Thymus (tissue), 11 donors: Measurements from ENCODE around the gene PCGF5. TPM values are rescaled to one million over a fixed set of nuclear protein-coding genes. Genes with fewer than 3 reads are reported as not detected.
"Not testable (repeated sequence)": the region's sequence is repeated elsewhere in the genome, so short reads cannot be mapped to it uniquely, and the experiment has no call there.

ENCODE experiments used
- DNase-seq, 9 donors: peaks; one replicate each; pipeline ENCODE4 v3.0.0-alpha.2; 2013; ENCODE audit warnings: low spot score in 9 of 9, low read depth in 6 of 9, missing footprints in 1 of 9
- H3K27ac ChIP-seq, 2 donors: one replicate each; pipeline ENCODE4 v1.5.1; 2013; ENCODE audit warnings: control low read depth in 1 of 2, low read depth in 1 of 2, low read length in 1 of 2, mild to moderate bottlenecking in 1 of 2, moderate library complexity in 1 of 2
- H3K27me3 ChIP-seq, 2 donors: one replicate each; pipeline ENCODE4 v1.5.1; 2013; ENCODE audit warnings: low read length in 1 of 2; ENCODE audit not compliant: control insufficient read depth in 2 of 2, insufficient read depth in 1 of 2
- H3K36me3 ChIP-seq, 2 donors: one replicate each; pipeline ENCODE4 v1.5.1; 2013; ENCODE audit warnings: low read length in 1 of 2, mild to moderate bottlenecking in 1 of 2, moderate library complexity in 1 of 2; ENCODE audit not compliant: control insufficient read depth in 2 of 2, insufficient read depth in 2 of 2
- H3K4me1 ChIP-seq, 2 donors: one replicate each; pipeline ENCODE4 v1.5.1; 2013; ENCODE audit warnings: low read length in 2 of 2; ENCODE audit not compliant: control insufficient read depth in 2 of 2, insufficient read depth in 2 of 2
- H3K4me3 ChIP-seq, 2 donors: one replicate each; pipeline ENCODE4 v1.5.1; 2013; ENCODE audit warnings: low read length in 2 of 2, control low read depth in 1 of 2, mild to moderate bottlenecking in 1 of 2
- H3K9me3 ChIP-seq, 2 donors: one replicate each; pipeline ENCODE4 v1.5.1; 2013; ENCODE audit warnings: low read length in 1 of 2, mild to moderate bottlenecking in 1 of 2; ENCODE audit not compliant: control insufficient read depth in 2 of 2, insufficient read depth in 1 of 2
- WGBS: extraction: QIAGEN DNeasy Blood & Tissue Kit; methylation state at CpG from one replicate; pipeline ENCODE4 v1.1.7; 2013; 5-methylcytosine and 5-hydroxymethylcytosine counted together
- polyA plus RNA-seq: library from polyadenylated mRNA; stranded (reverse); fragments of 200-250 nt; gene quantifications from one replicate; pipeline ENCODE4 v1.2.3, GENCODE V29; 2013
- total RNA-seq: library from RNA; stranded (reverse); fragments of 120-200 nt; gene quantifications from one replicate; pipeline ENCODE4 v1.2.4, GENCODE V29; 2013
- donor health status: healthy.

The PCGF5 gene
- total and polyA plus RNA-seq, 2 donors = 29.9 to 37.5 TPM

DNA sequence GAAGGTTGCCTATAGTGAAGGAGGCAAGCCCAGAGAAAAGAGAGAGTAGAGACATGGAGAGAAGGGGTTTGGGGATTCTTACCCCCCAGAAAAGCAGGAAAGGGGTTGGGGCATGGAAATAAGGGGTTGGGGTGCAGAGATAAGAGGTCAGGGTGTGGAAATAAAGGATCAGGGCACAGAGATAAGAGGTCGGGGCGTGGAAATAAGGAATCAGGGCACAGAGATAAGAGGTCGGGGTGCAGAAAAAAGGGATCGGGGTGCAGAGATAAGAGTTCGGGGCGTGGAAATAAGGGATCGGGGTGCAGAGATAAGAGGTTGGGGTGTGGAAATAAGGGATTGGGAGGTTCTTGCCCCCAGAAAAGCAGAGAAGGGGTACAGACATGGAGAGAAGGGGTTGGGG is 85.5 kb downstream of the PCGF5 start:
- WGBS = 89% methylated on average over 7 of the region's 7 CpGs
- H3K9me3 ChIP-seq = not testable (repeated sequence)

DNA sequence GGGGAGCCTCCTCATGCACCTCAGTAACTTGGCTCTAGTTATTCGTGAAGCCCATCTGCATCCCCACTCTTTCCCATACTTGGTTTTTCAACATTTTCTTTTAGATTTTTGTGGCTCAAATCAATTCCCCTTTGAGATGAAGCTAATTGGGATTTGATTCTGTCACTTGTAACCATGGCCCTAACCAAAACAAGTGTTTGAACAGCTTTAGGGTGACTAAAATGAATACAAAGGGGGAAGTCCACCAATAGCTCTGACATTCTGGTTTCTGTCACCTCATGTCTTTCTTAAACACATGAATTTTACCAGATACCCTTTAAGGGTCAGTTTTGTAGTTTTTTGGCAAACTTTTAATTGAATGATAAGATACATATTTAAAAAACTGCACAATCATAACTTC is 87.0 kb downstream of the PCGF5 start:
- H3K4me3 ChIP-seq = no peak overlapping the region
- DNase-seq = no peak
- no peaks in the 10 kb centered on the region for H3K4me1 ChIP-seq
- H3K27ac ChIP-seq = no peak overlapping the region
- H3K27me3 ChIP-seq = no peaks in the 10 kb centered on the region
- H3K36me3 ChIP-seq = no peaks in the 10 kb centered on the region
- no peaks in the 10 kb centered on the region for H3K9me3 ChIP-seq
- WGBS = 93% methylated on average over 1 of the region's 1 CpG

More for the DNA sequence above, 85.5 kb downstream of the PCGF5 start:
- H3K4me3 ChIP-seq, H3K27me3 ChIP-seq, H3K27ac ChIP-seq, H3K4me1 ChIP-seq, H3K36me3 ChIP-seq, DNase-seq: not testable (repeated sequence)

DNA sequence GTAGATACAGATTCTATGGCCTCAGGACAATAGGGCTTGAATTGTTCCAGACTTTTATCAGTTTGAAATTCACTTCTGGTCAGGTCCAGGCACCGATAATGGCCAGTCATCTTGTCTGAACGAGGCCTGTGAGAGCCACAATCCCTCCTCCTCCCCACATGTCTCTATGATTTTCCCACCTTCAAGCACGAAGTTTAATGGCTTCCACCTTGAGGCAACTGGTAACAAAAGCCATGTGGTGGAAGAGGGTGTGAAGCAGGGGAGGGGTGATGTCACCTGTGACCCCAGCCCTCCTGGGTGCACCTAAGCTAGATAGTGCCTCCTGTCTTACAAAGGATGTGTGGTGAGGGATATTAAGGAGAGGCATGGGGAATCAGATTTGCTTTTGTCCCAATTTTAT is 89.2 kb downstream of the PCGF5 start:
- WGBS = 90% methylated on average over 3 of the region's 3 CpGs
- Histone ChIP-seq H3K27ac (no peak overlapping the region), H3K9me3 (no peaks in the 10 kb centered on the region), H3K27me3 (no peaks in the 10 kb centered on the region), H3K4me3 (no peak overlapping the region), H3K4me1 (no peaks in the 10 kb centered on the region), H3K36me3 (no peaks in the 10 kb centered on the region)
- DNase-seq = no peak

DNA sequence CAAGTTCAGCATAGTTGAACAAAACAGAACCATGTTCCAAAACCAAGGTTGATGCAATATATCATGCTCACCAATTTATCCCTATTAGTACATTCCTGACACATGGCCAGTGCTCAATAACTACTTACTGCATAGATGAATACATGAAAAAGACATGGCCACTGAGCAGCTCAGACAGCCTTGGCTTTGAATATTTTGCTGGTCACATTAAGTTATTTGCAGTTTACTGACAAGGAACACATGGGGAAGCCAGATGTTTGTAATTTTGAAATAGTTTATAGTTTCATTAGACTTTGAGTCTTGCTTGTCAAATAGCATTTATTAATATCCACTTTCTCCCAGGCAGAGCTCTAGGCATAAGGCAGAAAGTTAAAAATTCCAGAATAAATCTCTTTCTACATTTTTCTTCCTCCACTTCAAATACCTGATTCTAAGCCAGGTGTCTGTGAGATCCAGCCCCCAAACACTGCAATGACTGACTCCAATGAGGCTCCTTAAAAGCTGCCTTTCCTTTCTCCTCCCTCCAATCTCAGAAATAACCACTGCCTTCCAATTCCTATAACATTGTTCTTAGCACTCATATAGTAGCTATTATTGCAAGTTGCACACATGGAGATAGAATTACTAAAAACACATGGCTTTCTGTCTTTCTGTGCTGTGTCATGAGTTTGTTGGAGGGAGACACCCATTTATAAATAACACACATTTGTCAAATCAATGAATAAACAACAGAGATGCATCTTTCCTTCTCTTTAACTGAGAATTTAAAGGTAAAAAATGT is 91.3 kb downstream of the PCGF5 start:
- no peaks in the 10 kb centered on the region for H3K4me1 ChIP-seq
- H3K36me3 ChIP-seq = no peaks in the 10 kb centered on the region
- DNase-seq = no peak
- no peak overlapping the region for H3K27ac ChIP-seq
- H3K27me3 ChIP-seq = no peaks in the 10 kb centered on the region
- no peaks in the 10 kb centered on the region for H3K9me3 ChIP-seq
- no peak overlapping the region for H3K4me3 ChIP-seq

DNA sequence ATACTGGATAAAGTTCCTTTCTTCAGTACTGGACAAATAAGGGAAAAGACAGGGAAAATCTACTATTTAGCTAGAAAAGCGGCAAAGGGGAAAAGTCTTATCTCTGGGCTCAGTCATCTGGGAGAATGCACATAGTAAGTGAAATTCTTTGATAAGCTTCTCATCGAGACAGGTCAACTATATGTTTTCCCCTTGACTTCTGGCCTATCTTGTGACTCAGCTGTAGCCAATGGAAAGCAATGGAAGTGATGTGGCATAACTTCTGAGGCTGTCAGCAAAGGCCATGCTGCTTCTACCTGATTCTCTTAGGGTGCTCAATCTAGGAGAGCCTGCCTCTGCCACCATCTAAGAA is 91.9 kb downstream of the PCGF5 start:
- no peaks in the 10 kb centered on the region for H3K36me3 ChIP-seq
- H3K27ac ChIP-seq = no peak overlapping the region
- no peaks in the 10 kb centered on the region for H3K4me1 ChIP-seq
- H3K4me3 ChIP-seq = no peak overlapping the region
- no peak for DNase-seq
- no peaks in the 10 kb centered on the region for H3K27me3 ChIP-seq
- 95% methylated on average over 2 of the region's 2 CpGs for WGBS
- H3K9me3 ChIP-seq = no peaks in the 10 kb centered on the region

DNA sequence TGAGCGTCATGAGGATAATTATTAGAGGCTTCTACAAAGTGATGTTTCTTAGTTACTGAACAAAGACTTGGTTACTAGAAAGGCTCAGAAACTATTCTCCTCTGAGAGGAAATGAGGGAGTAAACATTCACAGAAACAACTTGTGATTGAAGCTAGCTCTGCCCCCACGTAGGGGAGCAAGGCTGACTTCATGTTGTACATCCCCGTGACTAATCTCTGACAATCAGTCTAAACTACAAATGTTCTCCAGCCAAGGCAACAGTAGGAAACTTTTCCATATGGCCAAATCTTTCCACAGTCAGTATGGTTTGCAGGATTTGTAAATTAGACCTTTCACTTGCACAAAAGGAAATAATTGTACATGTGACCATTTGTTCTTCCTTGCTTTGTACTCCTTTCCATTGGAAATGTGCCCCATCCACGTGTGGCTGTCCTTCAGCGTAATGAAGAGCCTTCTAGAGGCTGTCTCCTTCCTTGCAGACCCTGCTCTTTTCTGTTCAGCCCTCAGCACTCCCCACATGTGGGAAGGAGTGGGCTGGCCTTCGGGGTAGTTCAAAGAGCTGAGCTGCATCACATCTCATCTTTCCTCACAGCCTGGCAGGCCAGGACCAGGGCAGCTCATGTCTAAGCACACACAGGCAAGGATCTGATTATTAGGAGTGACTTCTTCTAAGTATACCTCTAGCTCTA is 93.5 kb downstream of the PCGF5 start:
- no peaks in the 10 kb centered on the region for H3K4me1 ChIP-seq
- H3K36me3 ChIP-seq = no peaks in the 10 kb centered on the region
- H3K4me3 ChIP-seq = no peak overlapping the region
- 82% methylated on average over 6 of the region's 6 CpGs for WGBS
- DNase-seq = no peak
- no peaks in the 10 kb centered on the region for H3K27me3 ChIP-seq
- no peak overlapping the region for H3K27ac ChIP-seq
- no peaks in the 10 kb centered on the region for H3K9me3 ChIP-seq

DNA sequence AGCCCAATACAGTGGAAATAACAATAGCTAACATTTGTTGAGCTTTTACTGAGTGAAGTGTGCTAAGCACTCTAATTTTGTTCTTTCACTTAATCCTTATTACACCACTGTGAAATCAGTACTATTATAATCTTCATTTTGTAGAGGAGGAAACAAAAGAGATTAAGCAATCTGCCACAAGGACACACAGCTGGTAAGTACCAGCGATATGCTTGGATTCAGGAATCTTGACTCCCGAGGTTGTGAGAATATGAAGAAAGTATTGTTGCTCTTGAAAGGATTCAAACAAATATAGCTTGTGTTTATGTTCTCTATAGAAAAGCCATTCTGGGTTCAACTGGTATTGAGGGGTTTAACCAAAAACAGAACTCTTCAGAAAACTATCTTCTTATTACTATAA is 96.0 kb downstream of the PCGF5 start:
- Histone ChIP-seq H3K4me1 (no peaks in the 10 kb centered on the region), H3K36me3 (no peaks in the 10 kb centered on the region), H3K9me3 (no peaks in the 10 kb centered on the region), H3K27me3 (no peaks in the 10 kb centered on the region), H3K4me3 (no peak overlapping the region), H3K27ac (no peak overlapping the region)
- no peak for DNase-seq
- 96% methylated on average over 2 of the region's 2 CpGs for WGBS

DNA sequence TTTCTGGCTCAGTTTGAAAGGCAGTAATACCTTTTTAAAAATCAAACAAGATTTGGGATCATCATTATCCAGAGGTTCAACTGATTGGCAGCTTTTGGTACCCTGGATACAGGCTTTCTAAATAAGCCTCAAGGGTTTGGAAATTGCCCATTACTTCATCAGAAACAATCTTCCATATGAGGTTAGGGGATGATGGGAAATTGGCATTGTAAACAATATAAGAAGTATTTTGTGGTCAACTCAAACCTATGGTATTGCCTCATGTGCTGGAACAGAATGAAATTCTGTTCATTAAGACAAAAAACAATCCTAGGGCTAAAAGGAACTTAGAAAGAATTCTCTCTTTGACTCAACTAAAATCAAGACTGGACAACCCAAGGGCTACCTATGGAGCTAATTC is 97.1 kb downstream of the PCGF5 start:
- no peaks in the 10 kb centered on the region for H3K4me1 ChIP-seq
- H3K36me3 ChIP-seq = no peaks in the 10 kb centered on the region
- no peaks in the 10 kb centered on the region for H3K27me3 ChIP-seq
- DNase-seq = no peak
- no peaks in the 10 kb centered on the region for H3K9me3 ChIP-seq
- H3K27ac ChIP-seq = no peak overlapping the region
- no peak overlapping the region for H3K4me3 ChIP-seq

DNA sequence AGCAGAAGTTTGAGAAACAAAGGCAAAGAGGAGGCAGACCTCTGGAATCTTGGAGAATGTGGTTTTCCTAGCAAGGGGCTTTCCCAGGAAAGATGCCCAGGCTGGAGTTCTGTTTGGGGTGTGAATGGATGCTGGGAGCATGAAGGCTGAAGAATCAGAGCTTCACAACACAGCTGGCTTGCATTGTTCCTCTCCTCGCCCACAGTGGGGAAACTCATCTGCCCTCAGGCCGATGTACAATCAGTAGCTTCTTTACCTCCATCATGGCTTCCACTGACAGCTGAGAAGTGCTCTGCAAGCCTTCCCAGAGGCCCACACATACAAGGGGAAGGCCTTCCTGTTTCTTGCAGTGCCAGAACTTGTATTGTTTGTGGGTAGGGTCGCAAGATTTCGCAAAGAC is 98.9 kb downstream of the PCGF5 start:
- no peaks in the 10 kb centered on the region for H3K9me3 ChIP-seq
- H3K4me3 ChIP-seq = no peak overlapping the region
- WGBS = 96% methylated on average over 4 of the region's 4 CpGs

More for the DNA sequence above, 98.9 kb downstream of the PCGF5 start:
- Histone ChIP-seq H3K27me3 (no peaks in the 10 kb centered on the region), H3K27ac (no peak overlapping the region), H3K36me3 (no peaks in the 10 kb centered on the region), H3K4me1 (no peaks in the 10 kb centered on the region)
- DNase-seq = no peak
